IMR-90 (cell line): ENCODE measurements around the gene SPAG9. TPM values are rescaled to one million over a fixed set of nuclear protein-coding genes. Genes with fewer than 3 reads are reported as not detected.

Source experiments
- ATAC-seq: fragments of 200-7000 bp; cut with Tn5 transposase; 2 replicates; pipeline ENCODE4 v1.9.1; 2020; ENCODE audit warnings: low read depth, mild to moderate bottlenecking, moderate library complexity
- BruUV-seq: library from RNA; stranded (reverse); fragments of 400-500 nt; replicated peaks from 2 replicates; lab custom pipeline; 2021; lab: Mats Ljungman, UMichigan
- CTCF ChIA-PET: fragments of 300-600 bp; formaldehyde crosslinking; extraction: SDS; loops from one replicate; lab custom pipeline; 2021; ENCODE audit warnings: antibody characterized with exemption; lab: Yijun Ruan, JAX
- POLR2A ChIA-PET: fragments of 300-600 bp; sonication (Branson Sonifier 250); formaldehyde crosslinking; loops from one replicate; lab custom pipeline; 2022; ENCODE audit warnings: antibody characterized with exemption; ENCODE audit not compliant: unreplicated experiment; lab: Charles Lee
- DNase-seq: peaks from one replicate; pipeline ENCODE4 v3.0.0; 2013
- H2AFZ ChIP-seq: replicated peaks from 2 replicates; pipeline ENCODE3; 2013; ENCODE audit warnings: low read length, mild to moderate bottlenecking; ENCODE audit not compliant: poor library complexity
- H2AK5ac ChIP-seq: 2 replicates; pipeline ENCODE4 v1.6.1; 2013; ENCODE audit warnings: low read depth, low read length, inconsistent platforms
- H2AK9ac ChIP-seq: replicated peaks from 2 replicates; pipeline ENCODE3; 2013; ENCODE audit warnings: mild to moderate bottlenecking, low read depth, low read length, moderate library complexity; ENCODE audit not compliant: poor library complexity
- H2BK120ac ChIP-seq: 2 replicates; pipeline ENCODE4 v1.6.1; 2013; ENCODE audit warnings: low read depth, low read length, inconsistent platforms
- H2BK15ac ChIP-seq: 3 replicates; pipeline ENCODE4 v1.6.1; 2013; ENCODE audit warnings: low read depth, low read length, inconsistent platforms
- H2BK20ac ChIP-seq: 2 replicates; pipeline ENCODE4 v1.6.1; 2013; ENCODE audit warnings: low read depth, mild to moderate bottlenecking, inconsistent platforms, low read length, moderate library complexity
- H2BK5ac ChIP-seq: 2 replicates; pipeline ENCODE4 v1.6.1; 2013; ENCODE audit warnings: mild to moderate bottlenecking, low read depth, low read length, inconsistent platforms; ENCODE audit not compliant: poor library complexity, severe bottlenecking
- H3K14ac ChIP-seq: replicated peaks from 2 replicates; pipeline ENCODE4 v1.6.1; 2013; ENCODE audit warnings: low read depth, low read length, inconsistent platforms
- H3K18ac ChIP-seq: 2 replicates; pipeline ENCODE4 v1.6.1; 2013; ENCODE audit warnings: low read depth, low read length, control low read depth
- H3K23ac ChIP-seq: 2 replicates; pipeline ENCODE4 v1.6.1; 2013; ENCODE audit warnings: low read depth, low read length, inconsistent platforms
- H3K27ac ChIP-seq: 2 replicates; pipeline ENCODE4 v1.5.1; 2013; ENCODE audit warnings: mild to moderate bottlenecking, control low read depth, low read length; ENCODE audit not compliant: insufficient read depth
- H3K27me3 ChIP-seq: 2 replicates; pipeline ENCODE4 v1.6.1; 2013; ENCODE audit warnings: low read length; ENCODE audit not compliant: control insufficient read depth, insufficient read depth
- H3K36me3 ChIP-seq: 2 replicates; pipeline ENCODE4 v1.6.1; 2013; ENCODE audit warnings: low read length, mixed read lengths; ENCODE audit not compliant: control insufficient read depth, insufficient read depth
- H3K4ac ChIP-seq: 2 replicates; pipeline ENCODE4 v1.6.1; 2013; ENCODE audit warnings: low read depth, low read length, inconsistent platforms
- H3K4me1 ChIP-seq: 2 replicates; pipeline ENCODE4 v1.6.1; 2013; ENCODE audit warnings: low read length, mixed read lengths; ENCODE audit not compliant: control insufficient read depth, insufficient read depth
- H3K4me2 ChIP-seq: 2 replicates; pipeline ENCODE4 v1.6.1; 2013; ENCODE audit warnings: low read depth, mild to moderate bottlenecking, control low read depth, low read length, moderate library complexity
- H3K4me3 ChIP-seq: 2 replicates; pipeline ENCODE4 v1.5.1; 2013; ENCODE audit warnings: low read depth, mild to moderate bottlenecking, control low read depth, low read length, moderate library complexity; ENCODE audit not compliant: insufficient read depth
- H3K56ac ChIP-seq: 2 replicates; pipeline ENCODE4 v1.6.1; 2013; ENCODE audit warnings: low read length, inconsistent platforms; ENCODE audit not compliant: insufficient read depth; ENCODE audit errors: extremely low read depth
- H3K79me1 ChIP-seq, 2 experiments: 2 replicates each; pipeline ENCODE4 v1.6.1; 2013; ENCODE audit warnings: low read length in 2 of 2, inconsistent platforms in 1 of 2, low read depth in 1 of 2
- H3K9ac ChIP-seq: 2 replicates; pipeline ENCODE4 v1.6.1; 2013; ENCODE audit warnings: low read depth, low read length, control low read depth
- H3K9me1 ChIP-seq: 2 replicates; pipeline ENCODE4 v1.6.1; 2013; ENCODE audit warnings: low read length, inconsistent platforms; ENCODE audit not compliant: insufficient read depth
- H3K9me3 ChIP-seq: 2 replicates; pipeline ENCODE4 v1.6.1; 2013; ENCODE audit warnings: low read length; ENCODE audit not compliant: control insufficient read depth, insufficient read depth
- H4K20me1 ChIP-seq: 2 replicates; pipeline ENCODE4 v1.6.1; 2013; ENCODE audit warnings: low read length, inconsistent platforms; ENCODE audit not compliant: insufficient read depth
- H4K5ac ChIP-seq: 2 replicates; pipeline ENCODE4 v1.6.1; 2013; ENCODE audit warnings: mild to moderate bottlenecking, low read depth, low read length, control low read depth
- H4K8ac ChIP-seq, 2 experiments: 2 replicates each; pipeline ENCODE4 v1.6.1; 2013; ENCODE audit warnings: low read depth in 2 of 2, low read length in 2 of 2, control low read depth in 1 of 2, inconsistent platforms in 1 of 2
- H4K91ac ChIP-seq: 2 replicates; pipeline ENCODE4 v1.6.1; 2013; ENCODE audit warnings: low read depth, low read length, inconsistent platforms; ENCODE audit not compliant: insufficient read depth
- BHLHE40 ChIP-seq: fragments of 150-350 bp; IDR thresholded peaks from 2 replicates; pipeline ENCODE4 v1.6.1; 2016; ENCODE audit warnings: mild to moderate bottlenecking, low read depth, low read length
- CEBPB ChIP-seq: IDR thresholded peaks from 2 replicates; pipeline ENCODE4 v1.6.1; 2012; ENCODE audit warnings: low read depth, low read length, improper control_type of control experiment
- CHD1 ChIP-seq: IDR thresholded peaks from 2 replicates; pipeline ENCODE4 v1.6.1; 2012; ENCODE audit warnings: low read depth, low read length, improper control_type of control experiment
- FOS ChIP-seq: fragments of 150-350 bp; IDR thresholded peaks from 2 replicates; pipeline ENCODE4 v1.6.1; 2016; ENCODE audit warnings: low read depth, low read length
- MAFK ChIP-seq: IDR thresholded peaks from 2 replicates; pipeline ENCODE4 v1.6.1; 2012; ENCODE audit warnings: low read depth, low read length, improper control_type of control experiment
- MAZ ChIP-seq: IDR thresholded peaks from 2 replicates; pipeline ENCODE4 v1.6.1; 2012; ENCODE audit warnings: low read depth, mild to moderate bottlenecking, low read length, improper control_type of control experiment, moderate library complexity, borderline replicate concordance
- MXI1 ChIP-seq: IDR thresholded peaks from 2 replicates; pipeline ENCODE4 v1.6.1; 2012; ENCODE audit warnings: low read depth, mild to moderate bottlenecking, low read length, moderate library complexity, borderline replicate concordance
- NFE2L2 ChIP-seq: fragments of 150-350 bp; IDR thresholded peaks from 2 replicates; pipeline ENCODE4 v1.6.1; 2016; ENCODE audit warnings: low read depth, mild to moderate bottlenecking, low read length
- POLR2A ChIP-seq: IDR thresholded peaks from 2 replicates; pipeline ENCODE4 v1.6.1; 2012; ENCODE audit warnings: mild to moderate bottlenecking, low read depth, low read length
- RAD21 ChIP-seq: IDR thresholded peaks from 2 replicates; pipeline ENCODE4 v1.6.1; 2012; ENCODE audit warnings: low read length, improper control_type of control experiment
- RCOR1 ChIP-seq: IDR thresholded peaks from 2 replicates; pipeline ENCODE4 v1.6.1; 2012; ENCODE audit warnings: mild to moderate bottlenecking, low read length, improper control_type of control experiment; ENCODE audit not compliant: insufficient replicate concordance
- RFX5 ChIP-seq: IDR thresholded peaks from 2 replicates; pipeline ENCODE4 v1.8.0; 2012; ENCODE audit warnings: low read depth, mild to moderate bottlenecking, low read length, moderate library complexity
- SMC3 ChIP-seq: fragments of 150-350 bp; IDR thresholded peaks from 2 replicates; pipeline ENCODE4 v1.6.1; 2016; ENCODE audit warnings: low read depth, mild to moderate bottlenecking, antibody characterized with exemption, low read length, moderate library complexity
- WGBS, 2 experiments: methylation state at CpG; one replicate each; pipeline versions ENCODE4 v1.1.5 to v1.1.7; 2013; ENCODE audit warnings: missing lambda C conversion rate in 2 of 2; ENCODE audit not compliant: insufficient read length in 1 of 2; ENCODE audit errors: extremely low coverage in 2 of 2; 5-methylcytosine and 5-hydroxymethylcytosine counted together
- dilution Hi-C: fragments of 300-500 bp; cut with HindIII; formaldehyde crosslinking; loops from one replicate; pipeline ENCODE4 v1.14.3; 2018; ENCODE audit warnings: low sequenced_read_pairs; ENCODE audit not compliant: unreplicated experiment
- in situ Hi-C: fragments of 300-500 bp; cut with MboI; formaldehyde crosslinking; loops from 3 replicates; pipeline ENCODE4 v1.14.3; 2019; ENCODE audit warnings: low sequenced_read_pairs, inconsistent platforms, mixed read lengths
- intact Hi-C: fragments of 100-400 bp; cut with micrococcal nuclease; formaldehyde crosslinking; loops from 2 replicates; pipeline ENCODE4 v1.10.0; 2022
- polyA plus RNA-seq, 3 experiments: library from polyadenylated mRNA; depleted of rRNA; stranded (reverse); fragments of >200 nt; gene quantifications; 2 replicates each; pipeline ENCODE4 v1.2.3, GENCODE V29; 2012; ENCODE audit warnings: low replicate concordance in 1 of 3
- total RNA-seq: library from RNA; depleted of rRNA; stranded (reverse); fragments of >200 nt; gene quantifications from 2 replicates; pipeline ENCODE4 v1.2.3, GENCODE V29; 2012
- TF ChIP-seq, protein P1 (sequence below): fragments of 150-350 bp; IDR thresholded peaks from 2 replicates; pipeline ENCODE4 v1.6.1; 2017; ENCODE audit warnings: mild to moderate bottlenecking, antibody characterized with exemption, low read length, low read depth
- TF ChIP-seq, protein P2 (sequence below): conservative IDR thresholded peaks from 2 replicates; pipeline ENCODE4 v1.5.1; 2012; ENCODE audit warnings: mild to moderate bottlenecking, low read depth, low read length, improper control_type of control experiment
- TF ChIP-seq, protein P3 (sequence below): fragments of 150-350 bp; IDR thresholded peaks from 2 replicates; pipeline ENCODE4 v1.6.1; 2016; ENCODE audit warnings: low read depth, mild to moderate bottlenecking, low read length, moderate library complexity, borderline replicate concordance

SPAG9 gene
- total and polyA plus RNA-seq, 2 of the 4 experiments (the other 2 are of a cell fraction) = 26.7 to 75.5 TPM

DNA sequence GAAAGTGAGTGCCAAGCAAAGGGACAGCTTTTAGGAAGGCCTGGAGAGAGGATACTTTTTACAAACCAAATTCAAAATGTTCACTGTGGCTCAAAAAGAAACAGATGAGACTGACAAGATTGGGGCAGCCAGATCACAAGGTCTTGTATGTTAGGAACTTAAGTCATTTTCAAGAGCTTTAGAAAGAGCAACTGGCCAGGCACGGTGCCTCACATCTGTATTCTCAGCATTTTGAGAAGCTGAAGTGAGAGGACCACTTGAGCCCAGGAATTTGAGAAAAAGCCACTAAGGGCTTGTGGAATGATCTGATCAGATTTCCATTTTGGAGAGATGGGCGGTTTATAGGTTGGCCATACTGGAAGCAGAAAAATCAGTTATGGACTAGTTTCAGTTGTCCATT is 17.2 kb downstream of the SPAG9 start:
- CTCF ChIA-PET = no interaction called here

More for the DNA sequence above, 17.2 kb downstream of the SPAG9 start:
- H2BK120ac ChIP-seq = no peak overlapping the region
- H3K18ac ChIP-seq = no peak overlapping the region
- H4K20me1 ChIP-seq = peaks cover 29% of the 10 kb centered on the region
- BruUV-seq = no TSS peak
- 0 out of 2 replicates have a peak overlapping the region, but pooled peaks have one; percentile 6 for H4K5ac ChIP-seq
- no peak for DNase-seq
- H2AK9ac ChIP-seq = no peak overlapping the region
- in situ Hi-C loops (no loop called here), dilution Hi-C loops (no loop called here), intact Hi-C loops (no loop called here)
- peaks cover 9% of the 10 kb centered on the region for H3K9me1 ChIP-seq
- POLR2A ChIA-PET = no interaction called here
- no peak overlapping the region for H3K4me2 ChIP-seq
- H3K9me3 ChIP-seq = no peaks in the 10 kb centered on the region
- no peak for ATAC-seq
- H3K23ac ChIP-seq = no peak overlapping the region
- H3K4me1 ChIP-seq = peaks cover 6% of the 10 kb centered on the region; the same call in 1 of the 2 replicates
- no peaks in the 10 kb centered on the region for H3K27me3 ChIP-seq
- no peak overlapping the region for H2BK15ac ChIP-seq
- WGBS, 2 experiments = no CpG with 5 or more reads among the region's 2 CpGs
- no peak overlapping the region for H2AK5ac ChIP-seq
- no peak overlapping the region for H2BK20ac ChIP-seq
- H3K36me3 ChIP-seq = 0 out of 2 replicates have a peak, but pooled peaks cover 1% of the 10 kb centered on the region
- no peak overlapping the region for H4K91ac ChIP-seq
- H2AFZ ChIP-seq = no peak overlapping the region
- no peak for TF ChIP-seq FOS
- no peak for TF ChIP-seq BHLHE40
- no peak for TF ChIP-seq RCOR1
- no peak for TF ChIP-seq NFE2L2
- TF ChIP-seq SMC3 = no peak
- TF ChIP-seq CEBPB = no peak
- TF ChIP-seq, protein P1, sequence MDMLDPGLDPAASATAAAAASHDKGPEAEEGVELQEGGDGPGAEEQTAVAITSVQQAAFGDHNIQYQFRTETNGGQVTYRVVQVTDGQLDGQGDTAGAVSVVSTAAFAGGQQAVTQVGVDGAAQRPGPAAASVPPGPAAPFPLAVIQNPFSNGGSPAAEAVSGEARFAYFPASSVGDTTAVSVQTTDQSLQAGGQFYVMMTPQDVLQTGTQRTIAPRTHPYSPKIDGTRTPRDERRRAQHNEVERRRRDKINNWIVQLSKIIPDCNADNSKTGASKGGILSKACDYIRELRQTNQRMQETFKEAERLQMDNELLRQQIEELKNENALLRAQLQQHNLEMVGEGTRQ = no peak
- TF ChIP-seq, protein P2, sequence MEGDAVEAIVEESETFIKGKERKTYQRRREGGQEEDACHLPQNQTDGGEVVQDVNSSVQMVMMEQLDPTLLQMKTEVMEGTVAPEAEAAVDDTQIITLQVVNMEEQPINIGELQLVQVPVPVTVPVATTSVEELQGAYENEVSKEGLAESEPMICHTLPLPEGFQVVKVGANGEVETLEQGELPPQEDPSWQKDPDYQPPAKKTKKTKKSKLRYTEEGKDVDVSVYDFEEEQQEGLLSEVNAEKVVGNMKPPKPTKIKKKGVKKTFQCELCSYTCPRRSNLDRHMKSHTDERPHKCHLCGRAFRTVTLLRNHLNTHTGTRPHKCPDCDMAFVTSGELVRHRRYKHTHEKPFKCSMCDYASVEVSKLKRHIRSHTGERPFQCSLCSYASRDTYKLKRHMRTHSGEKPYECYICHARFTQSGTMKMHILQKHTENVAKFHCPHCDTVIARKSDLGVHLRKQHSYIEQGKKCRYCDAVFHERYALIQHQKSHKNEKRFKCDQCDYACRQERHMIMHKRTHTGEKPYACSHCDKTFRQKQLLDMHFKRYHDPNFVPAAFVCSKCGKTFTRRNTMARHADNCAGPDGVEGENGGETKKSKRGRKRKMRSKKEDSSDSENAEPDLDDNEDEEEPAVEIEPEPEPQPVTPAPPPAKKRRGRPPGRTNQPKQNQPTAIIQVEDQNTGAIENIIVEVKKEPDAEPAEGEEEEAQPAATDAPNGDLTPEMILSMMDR = no peak
- TF ChIP-seq, protein P3, sequence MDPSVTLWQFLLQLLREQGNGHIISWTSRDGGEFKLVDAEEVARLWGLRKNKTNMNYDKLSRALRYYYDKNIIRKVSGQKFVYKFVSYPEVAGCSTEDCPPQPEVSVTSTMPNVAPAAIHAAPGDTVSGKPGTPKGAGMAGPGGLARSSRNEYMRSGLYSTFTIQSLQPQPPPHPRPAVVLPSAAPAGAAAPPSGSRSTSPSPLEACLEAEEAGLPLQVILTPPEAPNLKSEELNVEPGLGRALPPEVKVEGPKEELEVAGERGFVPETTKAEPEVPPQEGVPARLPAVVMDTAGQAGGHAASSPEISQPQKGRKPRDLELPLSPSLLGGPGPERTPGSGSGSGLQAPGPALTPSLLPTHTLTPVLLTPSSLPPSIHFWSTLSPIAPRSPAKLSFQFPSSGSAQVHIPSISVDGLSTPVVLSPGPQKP = no peak
- TF ChIP-seq MAFK = no peak
- no peak for TF ChIP-seq RAD21
- TF ChIP-seq MAZ = no peak
- no peak for TF ChIP-seq POLR2A
- no peak for TF ChIP-seq RFX5
- no peak for TF ChIP-seq MXI1
- no peak for TF ChIP-seq CHD1
- no peak overlapping the region for H3K4ac ChIP-seq
- H3K4me3 ChIP-seq = no peak overlapping the region
- H3K56ac ChIP-seq = no peak overlapping the region
- no peak overlapping the region for H4K8ac ChIP-seq
- no peak overlapping the region for H3K14ac ChIP-seq
- H2BK5ac ChIP-seq = no peak overlapping the region
- no peak overlapping the region for H3K27ac ChIP-seq
- no peak overlapping the region for H3K9ac ChIP-seq
- peaks cover 20 to 72% of the 10 kb centered on the region in 2 experiments for H3K79me1 ChIP-seq
